GM20000 (cell line): Measurements from ENCODE around the gene FAM3D.

Experiments used
- DNase-seq: peaks from one replicate; pipeline ENCODE4 v3.0.0; 2012; ENCODE audit warnings: low spot score
- CTCF ChIP-seq: IDR thresholded peaks from 2 replicates; pipeline ENCODE4 v1.5.1; 2012; ENCODE audit warnings: mild to moderate bottlenecking, control low read depth; ENCODE audit errors: extremely low read depth, missing control alignments

The FAM3D gene

GRCh38 chr3:58626841-58627569 lies 39.6 kb downstream of the FAM3D start:
- no peak for TF ChIP-seq CTCF
- DNase-seq = no peak

GRCh38 chr3:58625196-58625824 lies 41.3 kb downstream of the FAM3D start:
- no peak for DNase-seq
- no peak for TF ChIP-seq CTCF

GRCh38 chr3:58624550-58624949 lies 42.0 kb downstream of the FAM3D start:
- no peak for TF ChIP-seq CTCF
- DNase-seq = no peak

- DNase-seq = no peak
Observed at GRCh38 chr3:58623961-58624360, 42.6 kb downstream of the FAM3D start.

GRCh38 chr3:58623478-58623877 lies 43.1 kb downstream of the FAM3D start:
- no peak for TF ChIP-seq CTCF
- DNase-seq = no peak

More at GRCh38 chr3:58623961-58624360, 42.6 kb downstream of the FAM3D start:
- TF ChIP-seq CTCF = no peak

GRCh38 chr3:58622892-58623291 lies 43.7 kb downstream of the FAM3D start:
- DNase-seq = no peak
- TF ChIP-seq CTCF = no peak

GRCh38 chr3:58622436-58622835 lies 44.1 kb downstream of the FAM3D start:
- no peak for TF ChIP-seq CTCF
- no peak for DNase-seq
